EL (cell line): ENCODE results near the gene GNAQ.
"Not testable (repeated sequence)": the region's sequence is repeated elsewhere in the genome, so short reads cannot be mapped to it uniquely, and the experiment has no call there.

Experiments used
- DNase-seq: peaks from one replicate; pipeline ENCODE4 v3.0.0-alpha.2; 2016

The GNAQ gene

GRCh38 chr9:77896938-77897667 lies 134.5 kb downstream of the GNAQ start:
- no peak for DNase-seq

- no peak for DNase-seq
These were observed 135.2 kb downstream of the GNAQ start for GRCh38 chr9:77896269-77896937.

DNA sequence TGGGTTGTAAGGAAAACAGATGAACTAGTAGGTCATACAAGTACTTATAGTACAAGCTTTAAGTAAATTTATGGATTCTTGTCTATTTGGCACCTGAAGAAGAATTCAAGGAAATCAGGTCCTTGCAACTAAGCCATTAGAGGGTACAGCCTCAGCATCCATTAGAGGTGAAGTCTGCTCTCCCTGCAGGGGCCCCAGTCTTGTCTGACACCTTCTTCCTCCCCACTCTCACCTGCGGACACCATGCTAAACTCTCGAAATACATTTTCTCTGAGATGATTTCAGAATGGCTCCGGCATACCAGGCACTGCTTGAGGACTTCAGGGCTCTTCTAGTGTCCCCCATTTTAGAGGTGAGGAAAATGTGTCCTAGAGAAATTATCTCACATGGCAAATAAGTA lies 137.9 kb downstream of the GNAQ start:
- DNase-seq: no peak

GRCh38 chr9:77892955-77893514 lies 138.6 kb downstream of the GNAQ start:
- no peak for DNase-seq

GRCh38 chr9:77892171-77892570 lies 139.4 kb downstream of the GNAQ start:
- no peak for DNase-seq

DNA sequence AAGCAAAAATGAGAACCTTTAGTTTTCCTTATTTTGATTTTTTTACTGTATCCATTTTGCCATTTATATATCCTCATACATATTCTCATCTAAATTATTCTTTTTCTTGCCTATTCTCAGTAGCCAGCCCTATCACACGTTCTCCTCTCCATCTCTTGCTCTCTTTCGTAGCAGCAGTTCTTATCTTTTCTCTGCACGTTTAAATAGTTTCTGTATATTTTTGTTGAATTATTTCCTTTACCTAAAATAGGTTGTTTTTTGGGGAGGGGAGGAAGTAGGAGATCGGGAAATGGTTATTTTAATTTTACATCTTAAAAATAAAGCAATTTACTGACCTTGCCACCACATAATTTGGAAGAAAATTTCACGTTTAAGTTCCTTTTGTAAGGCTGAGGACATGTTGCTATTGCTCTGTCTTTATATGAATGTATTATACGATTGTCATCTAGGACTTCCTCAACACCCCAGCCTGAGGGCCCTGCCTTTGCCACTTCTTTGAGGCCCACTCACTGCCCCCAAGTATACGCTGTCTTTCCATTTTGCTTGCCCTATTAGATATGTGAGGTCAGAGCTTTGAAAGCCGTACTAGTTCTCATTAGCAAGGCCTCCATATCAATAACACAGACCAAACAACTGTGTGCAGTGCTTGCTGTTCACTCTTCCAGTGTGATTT lies 140.3 kb downstream of the GNAQ start:
- DNase-seq: no peak

- no peak for DNase-seq
These were observed 143.9 kb downstream of the GNAQ start for GRCh38 chr9:77887662-77888061.

- DNase-seq: no peak
These were observed 146.4 kb downstream of the GNAQ start for GRCh38 chr9:77885104-77885672.

GRCh38 chr9:77883846-77884771 lies 147.5 kb downstream of the GNAQ start:
- peak; percentile 72 for DNase-seq

DNA sequence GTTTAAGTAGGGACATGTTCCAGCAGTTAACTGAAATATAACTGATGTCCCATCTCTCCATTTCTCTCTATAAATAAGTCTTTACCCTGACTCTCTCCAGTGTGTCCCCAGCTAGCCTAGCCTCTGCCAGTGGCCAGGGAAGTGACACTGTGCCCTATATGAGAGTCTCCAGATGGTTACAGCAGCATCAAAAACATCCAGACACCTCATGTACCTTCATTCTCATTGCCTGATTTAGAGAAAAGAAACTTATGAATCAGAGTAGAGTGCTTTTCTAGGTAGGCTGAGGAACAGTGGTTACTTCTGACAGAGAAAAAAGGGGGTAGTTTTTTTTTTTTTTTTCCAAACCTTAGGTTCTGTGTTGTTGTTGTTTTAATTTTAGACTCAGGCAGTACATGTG lies 148.5 kb downstream of the GNAQ start:
- no peak for DNase-seq

GRCh38 chr9:77882294-77882693 lies 149.3 kb downstream of the GNAQ start:
- no peak for DNase-seq

- DNase-seq: not testable (repeated sequence)
These were observed 150.0 kb downstream of the GNAQ start for GRCh38 chr9:77881634-77882033.

- no peak for DNase-seq
These were observed 150.5 kb downstream of the GNAQ start for GRCh38 chr9:77881111-77881510.

GRCh38 chr9:77879437-77879943 lies 152.1 kb downstream of the GNAQ start:
- peak; percentile 23 for DNase-seq

- not testable (repeated sequence) for DNase-seq
These were observed 152.8 kb downstream of the GNAQ start for GRCh38 chr9:77878793-77879192.

- DNase-seq: no peak
These were observed 153.6 kb downstream of the GNAQ start for GRCh38 chr9:77877976-77878375.

DNA sequence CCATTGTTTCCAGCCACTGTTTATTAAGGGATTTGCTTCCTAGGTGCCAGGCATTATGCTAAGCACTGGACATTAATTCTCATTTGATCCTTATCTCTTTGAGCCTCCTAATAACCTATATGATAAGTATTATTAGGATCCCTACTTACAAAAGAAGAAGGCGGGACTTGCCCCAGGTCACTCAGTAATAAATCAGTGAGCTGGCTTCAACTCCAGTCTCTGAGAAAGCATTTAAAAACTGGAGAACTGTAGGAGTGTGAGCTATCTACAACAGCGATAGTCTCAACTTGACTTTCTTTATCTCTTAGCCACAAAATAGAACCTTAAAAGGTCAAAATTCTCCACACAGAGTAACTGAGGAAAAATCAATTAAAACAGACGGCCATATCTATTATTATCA lies 155.0 kb downstream of the GNAQ start:
- no peak for DNase-seq

DNA sequence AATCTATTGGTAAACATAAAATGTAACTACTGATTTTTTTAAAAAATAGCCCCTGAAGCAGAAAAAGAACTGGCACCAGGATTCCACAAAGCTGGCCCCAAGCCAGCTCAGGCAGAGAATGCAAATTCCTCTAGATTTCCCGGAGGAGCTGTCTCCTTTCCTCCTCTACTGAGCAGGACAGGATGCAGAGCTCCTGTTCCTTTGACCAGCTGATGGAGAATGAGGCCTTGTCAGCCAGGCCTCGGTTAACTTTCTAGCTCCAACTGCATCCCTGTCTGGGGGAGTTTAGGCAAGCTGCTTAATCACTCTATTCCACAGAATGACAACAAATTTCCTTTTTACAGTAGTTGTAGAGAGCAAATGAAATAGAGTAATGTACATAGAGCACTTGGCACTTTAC lies 155.5 kb downstream of the GNAQ start:
- peak; percentile 32 for DNase-seq

GRCh38 chr9:77872863-77873262 lies 158.7 kb downstream of the GNAQ start:
- no peak for DNase-seq

DNA sequence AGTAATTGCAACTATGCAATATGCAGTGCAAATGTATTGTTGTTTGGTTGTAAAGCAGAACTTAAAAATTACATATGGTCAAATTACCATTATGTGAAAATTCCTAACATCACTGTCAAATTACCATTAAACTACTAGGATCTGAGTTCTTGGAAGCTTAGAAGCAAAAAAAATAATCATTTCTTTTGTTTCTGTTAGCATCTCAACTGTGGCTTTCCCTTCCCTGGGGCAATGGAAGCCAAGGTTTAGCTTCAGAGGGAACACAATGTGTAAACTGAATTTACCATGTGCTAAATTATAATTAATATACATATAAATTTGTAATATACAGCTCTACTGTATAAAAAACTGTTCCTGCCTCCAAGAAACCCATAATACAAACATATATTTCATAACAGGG lies 159.4 kb downstream of the GNAQ start:
- DNase-seq: no peak

DNA sequence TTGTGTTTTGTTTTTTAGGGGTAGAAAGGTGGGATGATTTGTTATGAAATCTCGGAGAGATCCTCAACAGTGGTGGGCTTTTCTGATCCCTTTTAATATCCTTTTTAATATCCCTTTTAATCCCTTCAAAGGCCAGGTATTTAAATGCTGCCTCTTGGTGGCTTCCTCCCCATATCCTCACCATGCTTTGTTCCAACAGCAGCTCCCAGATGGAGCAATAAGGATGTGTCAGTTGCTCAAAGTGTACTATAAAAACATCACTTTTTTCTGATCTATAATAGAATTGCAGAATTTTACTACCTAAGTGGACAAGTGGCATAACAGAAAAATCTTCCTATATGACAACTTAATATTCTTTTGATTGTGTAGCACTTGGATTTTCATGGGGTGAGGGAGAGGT lies 160.1 kb downstream of the GNAQ start:
- DNase-seq: no peak

DNA sequence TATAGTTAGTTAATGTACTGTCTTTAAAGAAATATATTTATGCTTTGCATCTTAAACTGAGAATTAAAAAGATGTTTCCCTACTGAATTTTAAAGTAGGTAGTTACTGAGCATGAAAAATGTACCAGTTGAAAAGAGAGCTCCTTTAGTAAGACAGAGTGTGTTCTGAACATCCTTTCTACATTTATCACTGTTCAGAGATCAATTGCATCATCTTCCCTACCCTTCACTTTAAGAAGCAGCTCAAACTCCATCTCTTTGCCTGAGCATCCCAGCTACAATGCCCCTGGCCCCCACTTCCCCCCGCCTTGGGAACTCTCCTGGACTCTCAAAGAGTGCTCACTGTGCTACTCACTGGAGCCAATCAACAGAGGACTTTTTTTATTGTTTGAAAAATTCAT lies 164.7 kb downstream of the GNAQ start:
- no peak for DNase-seq
